ENCODE data around the gene CCDC187. TPM values are rescaled to one million over a fixed set of nuclear protein-coding genes. Genes with fewer than 3 reads are reported as not detected.

The CCDC187 gene
- total and polyA plus RNA-seq, 2 of the 13 experiments (the other 11 are each of a cell fraction or from before 2014, with no cell fraction given), result 0.03 to 0.13 TPM

DNA sequence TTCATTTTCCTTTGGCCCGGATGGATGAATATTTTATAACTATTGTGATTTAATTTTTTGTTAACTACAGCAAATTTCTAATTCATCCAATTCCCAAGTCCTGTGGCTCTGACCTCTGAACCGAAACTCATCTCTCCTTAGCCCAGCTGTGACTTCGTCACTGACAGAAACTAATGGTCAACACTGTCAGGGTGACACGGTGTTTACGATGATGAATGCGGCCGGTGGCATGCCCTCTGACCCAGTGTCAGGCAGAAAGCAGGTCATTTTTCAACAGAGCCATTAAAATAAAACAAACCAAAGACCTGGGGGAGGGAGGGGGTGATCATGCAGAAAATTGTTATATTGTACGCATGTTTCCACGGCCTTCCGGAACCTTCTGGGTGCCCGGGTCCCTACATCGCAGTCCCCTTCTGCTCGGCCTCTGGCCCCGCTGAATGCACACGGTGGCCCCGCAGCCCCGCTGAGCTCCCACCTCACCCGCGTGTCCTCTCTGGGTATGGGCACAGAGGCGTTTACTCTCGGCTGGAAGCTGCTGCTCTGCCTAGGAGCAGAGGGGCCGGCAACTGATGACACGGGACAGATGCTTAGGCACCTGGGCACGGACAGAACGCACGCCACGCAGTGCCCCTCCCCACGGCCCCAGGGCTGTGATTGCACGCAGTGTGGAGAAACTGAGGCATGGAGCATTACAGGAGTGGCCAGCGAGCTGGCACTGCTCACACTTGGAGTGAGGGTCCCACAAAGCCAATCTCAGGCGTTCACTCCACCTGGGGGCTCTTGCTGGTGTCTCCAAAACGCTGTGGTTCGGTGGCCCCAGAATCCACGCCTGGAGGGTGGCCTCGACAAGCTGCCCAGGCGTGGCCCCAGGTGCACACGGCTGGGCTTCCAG lies 8.1 kb downstream of the CCDC187 start (continued):
- TF ChIP-seq, protein P1, sequence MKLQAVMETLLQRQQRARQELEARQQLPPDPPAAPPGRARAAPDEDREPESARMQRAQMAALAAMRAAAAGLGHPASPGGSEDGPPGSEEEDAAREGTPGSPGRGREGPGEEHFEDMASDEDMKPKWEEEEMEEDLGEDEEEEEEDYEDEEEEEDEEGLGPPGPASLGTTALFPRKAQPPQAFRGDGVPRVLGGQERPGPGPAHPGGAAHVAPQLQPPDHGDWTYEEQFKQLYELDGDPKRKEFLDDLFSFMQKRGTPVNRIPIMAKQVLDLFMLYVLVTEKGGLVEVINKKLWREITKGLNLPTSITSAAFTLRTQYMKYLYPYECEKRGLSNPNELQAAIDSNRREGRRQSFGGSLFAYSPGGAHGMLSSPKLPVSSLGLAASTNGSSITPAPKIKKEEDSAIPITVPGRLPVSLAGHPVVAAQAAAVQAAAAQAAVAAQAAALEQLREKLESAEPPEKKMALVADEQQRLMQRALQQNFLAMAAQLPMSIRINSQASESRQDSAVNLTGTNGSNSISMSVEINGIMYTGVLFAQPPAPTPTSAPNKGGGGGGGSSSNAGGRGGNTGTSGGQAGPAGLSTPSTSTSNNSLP (IDR thresholded peaks at IDR 0.05; ENCODE audit: low read depth, low read length), result no peak
- TF ChIP-seq TAF15 (IDR thresholded peaks at IDR 0.05; ENCODE audit: low read depth, low read length, poor library complexity, severe bottlenecking) (no peak), ZMYM2 (CRISPR knock-in tag; IDR thresholded peaks at IDR 0.05) (no peak), ZBTB21 (CRISPR knock-in tag; IDR thresholded peaks at IDR 0.05) (peak; percentile 86), SP5 (CRISPR knock-in tag; IDR thresholded peaks at IDR 0.05; ENCODE audit: borderline replicate concordance, low read depth) (no peak), ZNF605 (CRISPR knock-in tag; IDR thresholded peaks at IDR 0.05) (no peak), MEIS2 (CRISPR knock-in tag; IDR thresholded peaks at IDR 0.05) (peak; percentile 95), ZNF367 (CRISPR knock-in tag; IDR thresholded peaks at IDR 0.05; ENCODE audit: borderline replicate concordance) (no peak), FOXA1 (IDR thresholded peaks at IDR 0.05) (no peak), FOXA1 (CRISPR knock-in tag; IDR thresholded peaks at IDR 0.05) (peak; percentile 19; the same call in 1 of the 2 replicates)
- TF ChIP-seq, protein P2, sequence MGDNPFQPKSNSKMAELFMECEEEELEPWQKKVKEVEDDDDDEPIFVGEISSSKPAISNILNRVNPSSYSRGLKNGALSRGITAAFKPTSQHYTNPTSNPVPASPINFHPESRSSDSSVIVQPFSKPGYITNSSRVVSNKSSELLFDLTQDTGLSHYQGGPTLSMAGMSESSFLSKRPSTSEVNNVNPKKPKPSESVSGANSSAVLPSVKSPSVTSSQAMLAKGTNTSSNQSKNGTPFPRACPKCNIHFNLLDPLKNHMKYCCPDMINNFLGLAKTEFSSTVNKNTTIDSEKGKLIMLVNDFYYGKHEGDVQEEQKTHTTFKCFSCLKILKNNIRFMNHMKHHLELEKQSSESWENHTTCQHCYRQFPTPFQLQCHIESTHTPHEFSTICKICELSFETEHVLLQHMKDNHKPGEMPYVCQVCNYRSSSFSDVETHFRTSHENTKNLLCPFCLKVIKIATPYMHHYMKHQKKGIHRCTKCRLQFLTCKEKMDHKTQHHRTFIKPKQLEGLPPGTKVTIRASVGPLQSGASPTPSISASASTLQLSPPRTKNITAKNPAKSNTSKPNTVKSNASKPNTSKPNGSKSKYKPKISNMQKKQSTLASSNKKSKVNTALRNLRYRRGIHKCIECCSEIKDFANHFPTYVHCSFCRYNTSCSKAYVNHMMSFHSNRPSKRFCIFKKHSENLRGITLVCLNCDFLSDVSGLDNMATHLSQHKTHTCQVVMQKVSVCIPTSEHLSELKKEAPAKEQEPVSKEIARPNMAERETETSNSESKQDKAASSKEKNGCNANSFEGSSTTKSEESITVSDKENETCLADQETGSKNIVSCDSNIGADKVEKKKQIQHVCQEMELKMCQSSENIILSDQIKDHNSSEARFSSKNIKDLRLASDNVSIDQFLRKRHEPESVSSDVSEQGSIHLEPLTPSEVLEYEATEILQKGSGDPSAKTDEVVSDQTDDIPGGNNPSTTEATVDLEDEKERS (CRISPR knock-in tag; IDR thresholded peaks at IDR 0.05), result no peak
- TF ChIP-seq, protein P3, sequence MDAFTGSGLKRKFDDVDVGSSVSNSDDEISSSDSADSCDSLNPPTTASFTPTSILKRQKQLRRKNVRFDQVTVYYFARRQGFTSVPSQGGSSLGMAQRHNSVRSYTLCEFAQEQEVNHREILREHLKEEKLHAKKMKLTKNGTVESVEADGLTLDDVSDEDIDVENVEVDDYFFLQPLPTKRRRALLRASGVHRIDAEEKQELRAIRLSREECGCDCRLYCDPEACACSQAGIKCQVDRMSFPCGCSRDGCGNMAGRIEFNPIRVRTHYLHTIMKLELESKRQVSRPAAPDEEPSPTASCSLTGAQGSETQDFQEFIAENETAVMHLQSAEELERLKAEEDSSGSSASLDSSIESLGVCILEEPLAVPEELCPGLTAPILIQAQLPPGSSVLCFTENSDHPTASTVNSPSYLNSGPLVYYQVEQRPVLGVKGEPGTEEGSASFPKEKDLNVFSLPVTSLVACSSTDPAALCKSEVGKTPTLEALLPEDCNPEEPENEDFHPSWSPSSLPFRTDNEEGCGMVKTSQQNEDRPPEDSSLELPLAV (CRISPR knock-in tag; conservative IDR thresholded peaks at IDR 0.05; ENCODE audit: low read depth), result no peak
- TF ChIP-seq, protein P4, sequence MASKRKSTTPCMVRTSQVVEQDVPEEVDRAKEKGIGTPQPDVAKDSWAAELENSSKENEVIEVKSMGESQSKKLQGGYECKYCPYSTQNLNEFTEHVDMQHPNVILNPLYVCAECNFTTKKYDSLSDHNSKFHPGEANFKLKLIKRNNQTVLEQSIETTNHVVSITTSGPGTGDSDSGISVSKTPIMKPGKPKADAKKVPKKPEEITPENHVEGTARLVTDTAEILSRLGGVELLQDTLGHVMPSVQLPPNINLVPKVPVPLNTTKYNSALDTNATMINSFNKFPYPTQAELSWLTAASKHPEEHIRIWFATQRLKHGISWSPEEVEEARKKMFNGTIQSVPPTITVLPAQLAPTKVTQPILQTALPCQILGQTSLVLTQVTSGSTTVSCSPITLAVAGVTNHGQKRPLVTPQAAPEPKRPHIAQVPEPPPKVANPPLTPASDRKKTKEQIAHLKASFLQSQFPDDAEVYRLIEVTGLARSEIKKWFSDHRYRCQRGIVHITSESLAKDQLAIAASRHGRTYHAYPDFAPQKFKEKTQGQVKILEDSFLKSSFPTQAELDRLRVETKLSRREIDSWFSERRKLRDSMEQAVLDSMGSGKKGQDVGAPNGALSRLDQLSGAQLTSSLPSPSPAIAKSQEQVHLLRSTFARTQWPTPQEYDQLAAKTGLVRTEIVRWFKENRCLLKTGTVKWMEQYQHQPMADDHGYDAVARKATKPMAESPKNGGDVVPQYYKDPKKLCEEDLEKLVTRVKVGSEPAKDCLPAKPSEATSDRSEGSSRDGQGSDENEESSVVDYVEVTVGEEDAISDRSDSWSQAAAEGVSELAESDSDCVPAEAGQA (IDR thresholded peaks at IDR 0.05; ENCODE audit: low read depth), result no peak
- TF ChIP-seq, protein P4 (CRISPR knock-in tag; IDR thresholded peaks at IDR 0.05; ENCODE audit: borderline replicate concordance), result no peak
